Measurements from ENCODE around the gene DNAAF2. TPM values are rescaled to one million over a fixed set of nuclear protein-coding genes. Genes with fewer than 3 reads are reported as not detected.

DNAAF2 gene
- total RNA-seq, 1 donor from 2014 or later = 12.8 TPM

Other genes starting within 250 kb of the DNAAF2 start
- gene RPS29, start 48.9 kb downstream of the DNAAF2 start, total RNA-seq = 1,860 and 1,913 TPM in 2 replicates
- gene LRR1, start 36.3 kb downstream of the DNAAF2 start, total RNA-seq = 45.1 and 46.7 TPM in 2 replicates
- 224 and 237 TPM in 2 replicates for gene RPL36AL, start 14.6 kb downstream of the DNAAF2 start, total RNA-seq
- gene MGAT2, start 14.4 kb downstream of the DNAAF2 start, total RNA-seq = 57.5 and 58.3 TPM in 2 replicates
- gene POLE2, start 53.0 kb upstream of the DNAAF2 start, total RNA-seq = 46.8 and 46.9 TPM in 2 replicates
- gene KLHDC1, start 57.9 kb upstream of the DNAAF2 start, total RNA-seq = 0.93 and 1.9 TPM in 2 replicates
- 23.7 and 26.2 TPM in 2 replicates for gene KLHDC2, start 132.9 kb upstream of the DNAAF2 start, total RNA-seq
- 79.9 and 89.3 TPM in 2 replicates for gene NEMF, start 217.5 kb upstream of the DNAAF2 start, total RNA-seq